SH-SY5Y (cell line): ENCODE results near the gene MYH10.

Source experiments
- GATA2 ChIP-seq: IDR thresholded peaks from 2 replicates; pipeline ENCODE4 v1.6.1; 2011; ENCODE audit warnings: mild to moderate bottlenecking, low read depth, low read length
- GATA3 ChIP-seq: IDR thresholded peaks from 2 replicates; pipeline ENCODE4 v1.6.1; 2011; ENCODE audit warnings: low read depth, mild to moderate bottlenecking, low read length, moderate library complexity

DNA sequence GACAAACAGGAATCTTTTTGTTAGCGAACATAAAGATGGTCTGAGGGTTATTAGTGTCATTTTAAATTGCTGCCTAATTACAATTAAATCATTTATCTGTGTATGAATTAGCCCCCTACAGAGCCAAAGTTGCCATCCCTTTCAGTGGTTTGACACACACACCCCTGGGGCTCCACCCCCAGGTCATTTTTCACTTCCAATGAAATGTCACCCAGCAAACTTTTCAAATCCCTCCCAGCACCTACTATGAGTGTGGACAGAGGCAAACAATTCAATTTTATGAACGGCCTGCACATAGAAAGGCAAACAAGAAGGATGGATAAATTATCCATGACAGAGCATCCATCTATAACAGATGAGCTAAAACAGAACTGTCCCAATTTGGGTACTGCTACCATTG, 2.4 kb downstream of the MYH10 start:
- TF ChIP-seq GATA2 (no peak), GATA3 (no peak)
